DND-41 (cell line): ENCODE data around the gene EYA2.

ENCODE experiments used
- ATAC-seq: fragments of 200-7000 bp; cut with Tn5 transposase; 3 replicates; pipeline ENCODE4 v1.9.1; 2021; ENCODE audit warnings: low read depth; ENCODE audit not compliant: insufficient read depth
- DNase-seq: peaks from one replicate; pipeline ENCODE4 v3.0.0-alpha.2; 2020
- H2AFZ ChIP-seq: 2 replicates; pipeline ENCODE4 v1.6.0; 2012; ENCODE audit warnings: low read depth, low read length
- H3K27ac ChIP-seq: 2 replicates; pipeline ENCODE4 v1.5.1; 2012; ENCODE audit warnings: low read length, inconsistent platforms
- H3K27me3 ChIP-seq: fragments of 200-600 bp; sonication (generic); 2 replicates; pipeline ENCODE4 v1.6.0; 2012; ENCODE audit warnings: low read length, mild to moderate bottlenecking, inconsistent platforms; ENCODE audit not compliant: insufficient read depth, poor library complexity
- H3K36me3 ChIP-seq: 2 replicates; pipeline ENCODE4 v1.5.1; 2012; ENCODE audit warnings: low read length, inconsistent platforms; ENCODE audit not compliant: insufficient read depth
- H3K4me1 ChIP-seq: 2 replicates; pipeline ENCODE4 v1.5.1; 2012; ENCODE audit warnings: mild to moderate bottlenecking, low read length; ENCODE audit not compliant: insufficient read depth
- H3K4me2 ChIP-seq: 2 replicates; pipeline ENCODE4 v1.6.0; 2012; ENCODE audit warnings: mild to moderate bottlenecking, moderate library complexity, low read length, inconsistent platforms; ENCODE audit not compliant: insufficient read depth
- H3K4me3 ChIP-seq, 2 experiments: fragments of 200-600 bp in 1 of 2; shearing (Covaris generic) in 1 of 2; 2 replicates each; pipeline ENCODE4 v1.5.1; 2012 to 2016; ENCODE audit warnings: inconsistent platforms in 2 of 2, low read length in 2 of 2, mild to moderate bottlenecking in 2 of 2, low read depth in 1 of 2, moderate library complexity in 1 of 2
- H3K79me2 ChIP-seq: 2 replicates; pipeline ENCODE4 v1.6.0; 2012; ENCODE audit warnings: low read length, inconsistent platforms; ENCODE audit not compliant: insufficient read depth
- H3K9ac ChIP-seq: 2 replicates; pipeline ENCODE4 v1.6.0; 2012; ENCODE audit warnings: low read depth, mild to moderate bottlenecking, inconsistent platforms, low read length, moderate library complexity
- H3K9me3 ChIP-seq: 2 replicates; pipeline ENCODE4 v1.5.1; 2012; ENCODE audit warnings: low read length, moderate library complexity, mild to moderate bottlenecking, inconsistent platforms; ENCODE audit not compliant: insufficient read depth, severe bottlenecking
- H4K20me1 ChIP-seq: 2 replicates; pipeline ENCODE4 v1.6.0; 2012; ENCODE audit warnings: low read length; ENCODE audit not compliant: insufficient read depth
- EZH2 ChIP-seq: IDR thresholded peaks from 3 replicates; pipeline ENCODE4 v1.6.1; 2012; ENCODE audit warnings: borderline replicate concordance, low read depth, mild to moderate bottlenecking, moderate library complexity, low read length, inconsistent platforms; ENCODE audit not compliant: severe bottlenecking
- TF ChIP-seq, protein P1 (sequence below): IDR thresholded peaks from 2 replicates; pipeline ENCODE4 v1.5.1; 2012; ENCODE audit warnings: borderline replicate concordance, low read length, moderate library complexity, mild to moderate bottlenecking; ENCODE audit not compliant: poor library complexity, severe bottlenecking; ENCODE audit errors: extremely low read depth

Gene EYA2

DNA sequence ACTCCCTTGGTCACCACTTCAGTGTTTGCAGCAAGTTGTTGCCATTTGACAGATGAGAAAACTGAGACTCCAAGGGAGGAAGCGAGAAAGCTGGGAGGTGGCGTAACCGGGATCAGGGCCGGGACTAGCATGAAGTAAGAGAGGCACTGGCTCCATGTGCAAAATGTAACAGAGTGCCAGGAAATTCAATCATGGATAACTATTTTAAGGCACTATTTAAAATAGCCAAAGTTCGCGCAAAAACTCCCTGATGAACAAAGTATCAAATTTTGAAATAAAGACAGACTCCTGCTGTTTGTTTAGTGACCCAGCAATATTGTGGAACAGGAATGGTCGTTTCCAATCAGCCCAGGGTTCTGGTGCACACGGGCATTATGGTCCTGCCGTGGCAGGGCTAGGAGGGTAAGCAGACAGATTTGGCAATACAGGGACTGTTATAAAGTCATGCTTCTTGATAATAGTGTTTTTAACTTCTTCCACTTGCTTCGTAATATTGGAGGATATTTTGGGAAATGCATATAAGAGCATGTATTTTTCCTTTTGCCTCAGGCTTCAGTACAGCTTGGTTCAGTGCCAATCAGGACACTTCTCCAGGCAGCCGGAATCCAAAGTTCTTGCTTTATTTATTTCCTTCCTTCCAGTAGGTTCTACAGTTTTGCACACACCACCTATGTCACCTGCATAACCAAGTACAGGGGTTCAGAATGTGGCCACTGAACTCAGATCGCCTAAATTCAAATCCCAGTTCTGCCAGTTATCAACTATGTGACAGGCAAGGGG is 141.6 kb downstream of the EYA2 start:
- TF ChIP-seq EZH2, result no peak
- TF ChIP-seq, protein P1, sequence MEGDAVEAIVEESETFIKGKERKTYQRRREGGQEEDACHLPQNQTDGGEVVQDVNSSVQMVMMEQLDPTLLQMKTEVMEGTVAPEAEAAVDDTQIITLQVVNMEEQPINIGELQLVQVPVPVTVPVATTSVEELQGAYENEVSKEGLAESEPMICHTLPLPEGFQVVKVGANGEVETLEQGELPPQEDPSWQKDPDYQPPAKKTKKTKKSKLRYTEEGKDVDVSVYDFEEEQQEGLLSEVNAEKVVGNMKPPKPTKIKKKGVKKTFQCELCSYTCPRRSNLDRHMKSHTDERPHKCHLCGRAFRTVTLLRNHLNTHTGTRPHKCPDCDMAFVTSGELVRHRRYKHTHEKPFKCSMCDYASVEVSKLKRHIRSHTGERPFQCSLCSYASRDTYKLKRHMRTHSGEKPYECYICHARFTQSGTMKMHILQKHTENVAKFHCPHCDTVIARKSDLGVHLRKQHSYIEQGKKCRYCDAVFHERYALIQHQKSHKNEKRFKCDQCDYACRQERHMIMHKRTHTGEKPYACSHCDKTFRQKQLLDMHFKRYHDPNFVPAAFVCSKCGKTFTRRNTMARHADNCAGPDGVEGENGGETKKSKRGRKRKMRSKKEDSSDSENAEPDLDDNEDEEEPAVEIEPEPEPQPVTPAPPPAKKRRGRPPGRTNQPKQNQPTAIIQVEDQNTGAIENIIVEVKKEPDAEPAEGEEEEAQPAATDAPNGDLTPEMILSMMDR, result no peak
- no peak overlapping the region for H3K9ac ChIP-seq
- H3K79me2 ChIP-seq, result no peaks in the 10 kb centered on the region
- H3K36me3 ChIP-seq, result no peaks in the 10 kb centered on the region
- H2AFZ ChIP-seq, result no peak overlapping the region
- no peak overlapping the region for H3K4me2 ChIP-seq
- DNase-seq, result no peak
- ATAC-seq, result no peak
- no peaks in the 10 kb centered on the region for H3K27me3 ChIP-seq
- H3K9me3 ChIP-seq, result no peaks in the 10 kb centered on the region
- H3K4me1 ChIP-seq, result no peaks in the 10 kb centered on the region
- no peak overlapping the region for H3K27ac ChIP-seq
- no peak overlapping the region for H3K4me3 ChIP-seq
- no peaks in the 10 kb centered on the region for H4K20me1 ChIP-seq

DNA sequence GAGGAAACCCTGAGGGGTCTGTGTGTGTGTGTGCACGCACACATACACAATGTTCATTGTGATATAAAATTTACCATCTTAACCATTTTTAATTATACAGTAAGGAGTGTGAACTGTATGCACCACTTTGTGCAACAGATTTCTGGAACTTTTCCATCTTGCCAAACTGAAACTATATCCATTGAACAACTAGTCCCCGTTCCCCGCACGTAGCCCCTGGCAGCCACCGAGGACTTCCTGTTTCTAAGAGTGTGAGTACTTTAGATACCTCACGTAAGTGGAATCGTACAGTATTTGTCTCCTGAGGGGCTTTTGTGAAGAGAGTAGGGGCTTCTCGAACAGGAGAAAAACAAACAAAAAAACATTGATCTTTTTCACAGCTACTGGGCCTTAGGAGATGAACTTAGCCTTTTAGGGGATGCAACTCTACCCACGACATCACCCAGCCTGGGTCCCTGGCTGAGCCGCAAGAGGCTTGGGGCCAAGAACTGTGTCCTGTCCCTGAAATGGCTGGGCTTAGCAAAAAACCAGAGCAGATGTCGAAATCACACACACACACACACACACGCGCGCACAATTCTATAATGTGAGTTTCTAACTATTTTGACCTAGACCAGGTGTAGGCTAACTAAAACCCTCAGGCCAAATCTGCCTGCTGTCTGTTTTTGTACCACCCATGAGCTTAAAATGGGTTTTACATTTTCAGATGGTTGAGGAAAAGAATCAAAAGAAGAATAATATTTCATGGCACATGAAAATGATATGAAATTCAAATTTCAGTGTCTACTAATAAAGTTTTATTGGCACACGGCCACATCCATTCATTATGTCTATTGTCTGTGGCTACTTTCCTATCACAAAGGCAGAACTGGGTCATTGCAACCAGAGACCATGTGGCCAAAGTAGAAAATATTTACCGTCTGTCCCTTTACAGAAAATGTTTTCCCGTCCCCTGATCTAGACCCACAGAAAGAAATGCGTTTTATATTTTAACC is 144.2 kb downstream of the EYA2 start:
- Histone ChIP-seq H3K9me3 (no peaks in the 10 kb centered on the region), H4K20me1 (no peaks in the 10 kb centered on the region), H3K9ac (no peak overlapping the region), H2AFZ (no peak overlapping the region), H3K4me1 (no peaks in the 10 kb centered on the region), H3K4me3 (no peak overlapping the region), H3K4me2 (no peak overlapping the region), H3K27ac (no peak overlapping the region), H3K27me3 (peaks cover 3% of the 10 kb centered on the region), H3K36me3 (no peaks in the 10 kb centered on the region), H3K79me2 (no peaks in the 10 kb centered on the region)
- no peak for ATAC-seq
- DNase-seq, result no peak
- TF ChIP-seq, protein P1, result no peak
- no peak for TF ChIP-seq EZH2

DNA sequence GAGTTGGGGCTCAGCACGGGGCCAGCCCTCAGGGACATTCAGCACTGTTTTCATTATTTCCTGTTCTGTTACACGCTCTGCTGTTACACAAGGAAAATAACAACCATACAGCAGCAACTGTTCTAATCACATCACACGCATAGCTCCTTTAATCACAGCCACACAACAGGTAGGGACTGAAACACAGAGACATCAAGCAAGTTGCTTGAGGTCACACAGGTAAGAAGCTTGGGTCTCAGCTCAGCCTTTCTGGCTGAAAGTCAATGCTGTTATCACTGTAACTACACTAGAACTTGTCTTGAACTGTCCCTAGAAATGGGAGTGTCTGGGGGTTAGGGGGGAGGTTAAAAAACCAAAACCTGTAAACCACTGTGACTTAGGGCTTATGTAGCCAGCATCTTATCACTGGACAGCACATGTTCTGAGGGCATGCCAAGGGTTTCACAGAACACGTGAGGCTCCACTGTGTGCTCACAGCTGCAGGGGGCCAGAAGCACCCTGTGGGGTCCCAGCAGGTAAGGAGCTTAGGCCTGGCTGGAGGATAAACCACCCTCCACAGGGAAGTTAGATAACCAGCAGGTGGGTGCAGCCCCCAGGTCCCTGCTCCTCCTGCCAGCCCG is 146.0 kb downstream of the EYA2 start:
- H3K4me2 ChIP-seq, result no peak overlapping the region

More for the DNA sequence above, 146.0 kb downstream of the EYA2 start:
- no peak for ATAC-seq
- H3K9ac ChIP-seq, result no peak overlapping the region
- no peak overlapping the region for H2AFZ ChIP-seq
- peaks cover 3% of the 10 kb centered on the region for H3K27me3 ChIP-seq
- no peak for TF ChIP-seq EZH2
- TF ChIP-seq, protein P1, result no peak
- no peaks in the 10 kb centered on the region for H3K79me2 ChIP-seq
- no peak overlapping the region for H3K4me3 ChIP-seq
- H3K9me3 ChIP-seq, result no peaks in the 10 kb centered on the region
- H4K20me1 ChIP-seq, result no peaks in the 10 kb centered on the region
- DNase-seq, result no peak
- H3K27ac ChIP-seq, result no peak overlapping the region
- no peaks in the 10 kb centered on the region for H3K36me3 ChIP-seq
- no peaks in the 10 kb centered on the region for H3K4me1 ChIP-seq
